Tibial nerve (tissue), 4 donors: ENCODE measurements around the gene PSMG2. TPM values are rescaled to one million over a fixed set of nuclear protein-coding genes. Genes with fewer than 3 reads are reported as not detected.

ENCODE experiments used
- DNase-seq, 2 donors: peaks; one replicate each; pipeline ENCODE4 v3.0.0-alpha.2; 2019; ENCODE audit warnings: low spot score in 2 of 2
- H3K27ac ChIP-seq, 4 donors: fragments of 200-600 bp; sonication (generic) in 3 of 4; one replicate each; pipeline ENCODE4 v1.5.1; 2017 to 2019; ENCODE audit warnings: mild to moderate bottlenecking in 1 of 4
- H3K27me3 ChIP-seq, 2 donors: fragments of 200-600 bp; sonication (generic) in 1 of 2; one replicate each; pipeline versions ENCODE4 v1.5.1 to v1.6.0; 2017 to 2019
- H3K36me3 ChIP-seq, 3 donors: fragments of 200-600 bp; sonication (generic); one replicate each; pipeline ENCODE4 v1.5.1; 2018 to 2019
- H3K4me1 ChIP-seq, 4 donors: fragments of 200-600 bp; sonication (generic) in 3 of 4; one replicate each; pipeline ENCODE4 v1.5.1; 2017 to 2019
- H3K4me3 ChIP-seq, 4 donors: fragments of 200-600 bp; sonication (generic) in 3 of 4; one replicate each; pipeline ENCODE4 v1.5.1; 2017 to 2019; ENCODE audit warnings: mild to moderate bottlenecking in 1 of 4, moderate library complexity in 1 of 4
- H3K9me3 ChIP-seq, 4 donors: fragments of 200-600 bp; sonication (generic) in 3 of 4; one replicate each; pipeline ENCODE4 v1.5.1; 2017 to 2019
- CTCF ChIP-seq, 5 experiments: fragments of 200-600 bp in 3 of 5; fragments of 450-650 bp in 2 of 5; sonication (generic) in 3 of 5; IDR thresholded peaks; one replicate each; pipeline ENCODE4 v1.5.1; 2016 to 2019; ENCODE audit warnings: antibody characterized with exemption in 5 of 5, mild to moderate bottlenecking in 3 of 5, moderate library complexity in 2 of 5
- EP300 ChIP-seq, 2 donors: sonication (generic); formaldehyde crosslinking; IDR thresholded peaks; one replicate each; pipeline ENCODE4 v1.6.1; 2017; ENCODE audit warnings: antibody characterized with exemption in 2 of 2, mild to moderate bottlenecking in 1 of 2
- POLR2A ChIP-seq, 2 donors: fragments of 450-650 bp; IDR thresholded peaks; one replicate each; pipeline ENCODE4 v1.6.1; 2017; ENCODE audit warnings: antibody characterized with exemption in 2 of 2, mild to moderate bottlenecking in 2 of 2, moderate library complexity in 2 of 2
- WGBS, 2 donors: methylation state at CpG; one replicate each; pipeline ENCODE4 v1.1.5; 2018; 5-methylcytosine and 5-hydroxymethylcytosine counted together
- total RNA-seq, 4 donors: library from RNA; depleted of rRNA; stranded (reverse); fragments of >200 nt; gene quantifications; one replicate each; pipeline ENCODE4 v1.1.0, GENCODE V29; 2016

PSMG2 gene
- total RNA-seq, 4 donors from 2014 or later, result 52.6 to 102 (median 75.3) TPM

- TF ChIP-seq POLR2A (IDR thresholded peaks at IDR 0.05), result no peak
- TF ChIP-seq CTCF (IDR thresholded peaks at IDR 0.05), result no peak
- TF ChIP-seq EP300 (IDR thresholded peaks at IDR 0.05), result no peak
- no peaks in the 10 kb centered on the region for H3K36me3 ChIP-seq
- no peaks in the 10 kb centered on the region for H3K9me3 ChIP-seq
- no peaks in the 10 kb centered on the region for H3K27me3 ChIP-seq
- whole genome bisulfite sequencing, 2 donors, result 47% methylated on average over 3 to 5 of the region's 13 CpGs
- no peak overlapping the region for H3K27ac ChIP-seq
- no peak for DNase-seq
- no peak overlapping the region for H3K4me3 ChIP-seq
- H3K4me1 ChIP-seq, result no peaks in the 10 kb centered on the region
Measured at GRCh38 chr18:12766986-12767433, 64.2 kb downstream of the PSMG2 start.

GRCh38 chr18:12767580-12768155 is 64.8 kb downstream of the PSMG2 start:
- Histone ChIP-seq H3K4me1 (no peaks in the 10 kb centered on the region), H3K36me3 (no peaks in the 10 kb centered on the region), H3K4me3 (no peak overlapping the region), H3K27me3 (no peaks in the 10 kb centered on the region), H3K27ac (no peak overlapping the region), H3K9me3 (no peaks in the 10 kb centered on the region)
- 92 to 94% methylated on average over 9 of the region's 9 CpGs for WGBS, 2 donors
- no peak for DNase-seq
- TF ChIP-seq POLR2A (IDR thresholded peaks at IDR 0.05) (no peak), CTCF (IDR thresholded peaks at IDR 0.05) (no peak)

DNA sequence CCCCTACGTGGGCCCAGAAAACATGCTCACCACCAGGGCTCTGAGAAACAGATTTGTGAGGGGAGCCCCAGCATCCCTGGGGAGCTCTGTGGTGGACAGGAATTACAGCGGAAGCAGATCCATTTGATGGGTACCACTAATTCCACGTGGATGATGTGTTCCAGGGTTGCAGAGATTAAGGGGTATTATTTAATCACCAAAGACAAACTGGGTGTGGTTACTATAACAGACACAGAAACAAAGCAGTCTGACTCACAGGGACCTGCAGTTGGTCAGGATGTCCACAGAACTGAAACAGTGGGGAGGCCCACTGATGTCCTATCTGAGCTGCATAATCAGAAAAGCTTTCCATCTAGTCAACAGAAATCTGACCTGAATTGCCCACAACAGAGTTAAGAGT is 65.8 kb downstream of the PSMG2 start:
- WGBS, 2 donors, result 75 to 78% methylated on average over 3 of the region's 3 CpGs
- no peaks in the 10 kb centered on the region for H3K36me3 ChIP-seq
- no peaks in the 10 kb centered on the region for H3K4me1 ChIP-seq
- no peak overlapping the region for H3K27ac ChIP-seq
- no peaks in the 10 kb centered on the region for H3K27me3 ChIP-seq
- H3K9me3 ChIP-seq, result no peaks in the 10 kb centered on the region
- TF ChIP-seq CTCF (IDR thresholded peaks at IDR 0.05) (no peak), EP300 (IDR thresholded peaks at IDR 0.05) (no peak)
- no peak for DNase-seq
- H3K4me3 ChIP-seq, result no peak overlapping the region

DNA sequence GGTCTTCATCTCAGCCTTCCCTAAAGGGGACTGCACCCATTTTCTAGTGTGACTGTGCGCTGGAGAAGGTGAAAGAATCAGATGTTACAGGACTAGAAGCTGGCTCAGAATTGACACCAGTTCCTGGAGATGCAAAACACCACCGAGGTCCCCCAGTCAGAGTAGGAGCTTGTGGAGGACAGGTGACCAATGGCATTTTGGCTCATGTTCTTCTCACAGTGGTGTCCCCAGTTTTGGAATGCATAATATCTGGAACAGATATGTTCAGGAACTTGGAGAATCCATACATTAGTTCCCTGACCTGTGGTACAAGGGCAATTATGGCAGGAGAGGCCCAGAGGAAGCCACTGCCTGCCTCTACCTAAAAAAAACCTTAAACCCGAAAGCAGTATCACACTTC is 66.3 kb downstream of the PSMG2 start:
- no peaks in the 10 kb centered on the region for H3K27me3 ChIP-seq
- WGBS, 2 donors, result 87 to 95% methylated on average over 3 of the region's 3 CpGs
- no peaks in the 10 kb centered on the region for H3K36me3 ChIP-seq
- no peaks in the 10 kb centered on the region for H3K4me1 ChIP-seq
- no peak for DNase-seq
- no peaks in the 10 kb centered on the region for H3K9me3 ChIP-seq
- H3K4me3 ChIP-seq, result no peak overlapping the region
- H3K27ac ChIP-seq, result no peak overlapping the region
- TF ChIP-seq EP300 (IDR thresholded peaks at IDR 0.05) (no peak), CTCF (IDR thresholded peaks at IDR 0.05) (no peak), POLR2A (IDR thresholded peaks at IDR 0.05) (no peak)

GRCh38 chr18:12769644-12770440 is 67.0 kb downstream of the PSMG2 start:
- Histone ChIP-seq H3K4me1 (no peaks in the 10 kb centered on the region), H3K36me3 (no peaks in the 10 kb centered on the region), H3K4me3 (no peak overlapping the region), H3K9me3 (no peaks in the 10 kb centered on the region), H3K27ac (no peak overlapping the region), H3K27me3 (no peaks in the 10 kb centered on the region)
- no peak for DNase-seq
- WGBS, 2 donors, result 80 to 82% methylated on average over 4 of the region's 4 CpGs
- TF ChIP-seq POLR2A (IDR thresholded peaks at IDR 0.05) (no peak), EP300 (IDR thresholded peaks at IDR 0.05) (no peak), CTCF (IDR thresholded peaks at IDR 0.05) (no peak)
